H9 (cell line): ENCODE measurements around the gene EEF1AKMT3. TPM values are rescaled to one million over a fixed set of nuclear protein-coding genes. Genes with fewer than 3 reads are reported as not detected.

Experiments used
- DNase-seq: peaks from one replicate; pipeline ENCODE4 v3.0.0-alpha.2; 2017
- H2AFZ ChIP-seq: one replicate; pipeline ENCODE4 v1.6.1; 2013; ENCODE audit warnings: mild to moderate bottlenecking, low read length, control low read depth, moderate library complexity
- H2AK5ac ChIP-seq: 2 replicates; pipeline ENCODE4 v1.6.1; 2013; ENCODE audit warnings: low read length, control low read depth, mixed read lengths; ENCODE audit not compliant: insufficient read length
- H2BK120ac ChIP-seq: one replicate; pipeline ENCODE4 v1.6.1; 2013; ENCODE audit warnings: low read depth, mild to moderate bottlenecking, low read length, control low read depth, inconsistent platforms; ENCODE audit not compliant: poor library complexity, severe bottlenecking
- H2BK12ac ChIP-seq: 2 replicates; pipeline ENCODE4 v1.6.1; 2013; ENCODE audit warnings: low read length, control low read depth, mixed read lengths, low read depth; ENCODE audit not compliant: insufficient read length
- H2BK15ac ChIP-seq: 2 replicates; pipeline ENCODE4 v1.6.1; 2013; ENCODE audit warnings: low read depth, low read length, control low read depth
- H2BK20ac ChIP-seq: one replicate; pipeline ENCODE4 v1.6.1; 2013; ENCODE audit warnings: low read depth, mild to moderate bottlenecking, low read length, control low read depth, inconsistent platforms; ENCODE audit not compliant: poor library complexity, severe bottlenecking
- H2BK5ac ChIP-seq: 2 replicates; pipeline ENCODE4 v1.6.1; 2013; ENCODE audit warnings: low read length, control low read depth, mixed read lengths; ENCODE audit not compliant: insufficient read length
- H3K14ac ChIP-seq: 2 replicates; pipeline ENCODE4 v1.6.1; 2013; ENCODE audit warnings: low read length, control low read depth; ENCODE audit not compliant: insufficient read depth
- H3K18ac ChIP-seq: 2 replicates; pipeline ENCODE4 v1.6.1; 2013; ENCODE audit warnings: low read depth, mild to moderate bottlenecking, mixed read lengths, low read length, control low read depth; ENCODE audit not compliant: insufficient read length
- H3K23ac ChIP-seq: 2 replicates; pipeline ENCODE4 v1.6.1; 2013; ENCODE audit warnings: low read length, control low read depth, mixed read lengths, low read depth; ENCODE audit not compliant: insufficient read length
- H3K23me2 ChIP-seq: 2 replicates; pipeline ENCODE4 v1.6.1; 2013; ENCODE audit warnings: low read depth, mild to moderate bottlenecking, mixed read lengths, low read length, control low read depth; ENCODE audit not compliant: insufficient read length, poor library complexity, severe bottlenecking
- H3K27ac ChIP-seq: 2 replicates; pipeline ENCODE4 v1.5.1; 2013; ENCODE audit warnings: low read length, control low read depth, mixed read lengths, low read depth; ENCODE audit not compliant: insufficient read length
- H3K27me3 ChIP-seq: 2 replicates; pipeline ENCODE4 v1.6.1; 2013; ENCODE audit warnings: low read length, control low read depth, inconsistent platforms; ENCODE audit not compliant: insufficient read depth
- H3K4ac ChIP-seq: 2 replicates; pipeline ENCODE4 v1.6.1; 2013; ENCODE audit warnings: low read depth, mild to moderate bottlenecking, control low read depth, inconsistent platforms, low read length, moderate library complexity
- H3K4me1 ChIP-seq: 2 replicates; pipeline ENCODE4 v1.6.1; 2013; ENCODE audit warnings: low read length, control low read depth, inconsistent platforms; ENCODE audit not compliant: insufficient read depth
- H3K4me2 ChIP-seq: 2 replicates; pipeline ENCODE4 v1.6.1; 2013; ENCODE audit warnings: low read length, control low read depth, mixed read lengths; ENCODE audit not compliant: insufficient read length, insufficient read depth
- H3K56ac ChIP-seq: 2 replicates; pipeline ENCODE4 v1.6.1; 2013; ENCODE audit warnings: low read depth, mild to moderate bottlenecking, mixed read lengths, low read length, control low read depth; ENCODE audit not compliant: insufficient read length
- H3K79me1 ChIP-seq: 2 replicates; pipeline ENCODE4 v1.6.1; 2013; ENCODE audit warnings: low read depth, mild to moderate bottlenecking, moderate library complexity, low read length, control low read depth, inconsistent platforms; ENCODE audit not compliant: insufficient read depth, poor library complexity, severe bottlenecking
- H3K79me2 ChIP-seq: 2 replicates; pipeline ENCODE4 v1.6.1; 2013; ENCODE audit warnings: low read length, control low read depth, inconsistent platforms; ENCODE audit not compliant: insufficient read depth
- H3K9ac ChIP-seq: 2 replicates; pipeline ENCODE4 v1.6.1; 2013; ENCODE audit warnings: low read length, control low read depth, mixed read lengths; ENCODE audit not compliant: insufficient read length; ENCODE audit errors: extremely low read depth
- H3K9me3 ChIP-seq: one replicate; pipeline ENCODE4 v1.6.1; 2013; ENCODE audit warnings: low read depth, low read length, inconsistent platforms; ENCODE audit not compliant: control insufficient read depth
- H3T11ph ChIP-seq: one replicate; pipeline ENCODE4 v1.6.1; 2013; ENCODE audit warnings: mild to moderate bottlenecking, low read length, control low read depth, inconsistent platforms
- H4K20me1 ChIP-seq: one replicate; pipeline ENCODE4 v1.6.1; 2013; ENCODE audit not compliant: control insufficient read depth, insufficient read length, insufficient read depth
- H4K5ac ChIP-seq: 2 replicates; pipeline ENCODE4 v1.6.1; 2013; ENCODE audit warnings: low read depth, mild to moderate bottlenecking, mixed read lengths, low read length, control low read depth; ENCODE audit not compliant: insufficient read length
- H4K8ac ChIP-seq: replicated peaks from 2 replicates; pipeline ENCODE4 v1.6.1; 2013; ENCODE audit warnings: low read length, control low read depth, mixed read lengths, low read depth; ENCODE audit not compliant: insufficient read length
- H4K91ac ChIP-seq: 2 replicates; pipeline ENCODE4 v1.6.1; 2013; ENCODE audit warnings: low read depth, mild to moderate bottlenecking, moderate library complexity, mixed read lengths, low read length, control low read depth; ENCODE audit not compliant: insufficient read length
- H3K27ac Mint-ChIP-seq, 3 experiments: 2 replicates in 2 of 3; 3 replicates in 1 of 3; pipeline ENCODE4 v1.8.0; 2020 to 2021; ENCODE audit warnings: mixed read lengths in 3 of 3, mild to moderate bottlenecking in 1 of 3, moderate library complexity in 1 of 3
- H3K27me3 Mint-ChIP-seq: 2 replicates; pipeline ENCODE4 v1.8.0; 2021; ENCODE audit warnings: low read depth, mild to moderate bottlenecking, moderate library complexity, mixed read lengths
- H3K36me3 Mint-ChIP-seq, 3 experiments: 2 replicates in 2 of 3; 3 replicates in 1 of 3; pipeline ENCODE4 v1.8.0; 2020 to 2021; ENCODE audit warnings: low read depth in 3 of 3, mixed read lengths in 3 of 3; ENCODE audit not compliant: insufficient read depth in 1 of 3
- H3K4me1 Mint-ChIP-seq, 2 experiments: 2 replicates each; pipeline ENCODE4 v1.8.0; 2020; ENCODE audit warnings: mixed read lengths in 2 of 2
- H3K4me3 Mint-ChIP-seq, 2 experiments: 2 replicates in 1 of 2; 3 replicates in 1 of 2; pipeline ENCODE4 v1.8.0; 2020 to 2021; ENCODE audit warnings: mild to moderate bottlenecking in 2 of 2, mixed read lengths in 2 of 2, moderate library complexity in 1 of 2
- H3K9me3 Mint-ChIP-seq, 2 experiments: 2 replicates in 1 of 2; 3 replicates in 1 of 2; pipeline ENCODE4 v1.8.0; 2020; ENCODE audit warnings: mild to moderate bottlenecking in 2 of 2, mixed read lengths in 2 of 2, moderate library complexity in 1 of 2
- WGBS: extraction: QIAGEN DNeasy Blood & Tissue Kit; methylation state at CpG from one replicate; pipeline ENCODE4 v1.1.7; 2013; ENCODE audit warnings: missing lambda C conversion rate, low lambda C conversion rate, mixed read lengths; ENCODE audit not compliant: insufficient read length; ENCODE audit errors: extremely low coverage; 5-methylcytosine and 5-hydroxymethylcytosine counted together
- total RNA-seq: library from RNA; stranded (reverse); gene quantifications from 2 replicates; pipeline ENCODE4 v1.2.1, GENCODE V29; 2021
- TF ChIP-seq, protein P1 (sequence below): fragments of 200-600 bp; sonication (generic); conservative IDR thresholded peaks from 3 replicates; pipeline ENCODE4 v1.8.0; 2021; ENCODE audit warnings: antibody characterized with exemption, mild to moderate bottlenecking

Gene EEF1AKMT3
- total RNA-seq, 1 experiment from 2014 or later: 2.9 TPM

DNA sequence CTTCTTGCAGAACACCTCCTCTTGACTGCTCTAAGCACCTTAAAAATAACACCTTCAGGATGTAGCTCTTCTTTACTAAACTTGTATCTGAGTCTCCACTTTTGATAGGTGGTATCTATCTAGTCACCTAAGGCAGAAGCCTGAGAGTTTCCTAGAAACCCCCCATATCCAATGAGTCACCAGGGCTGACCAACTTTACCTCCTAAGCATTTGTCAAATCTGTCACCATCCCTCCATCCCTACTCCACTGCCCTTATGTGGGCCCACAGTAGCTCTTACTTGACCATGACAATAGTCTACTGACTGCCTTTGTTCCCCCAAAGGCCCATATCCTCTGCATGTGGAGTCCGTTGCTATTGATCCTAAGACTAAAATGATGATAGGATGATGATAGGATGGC, 30.2 kb downstream of the EEF1AKMT3 start:
- no peak overlapping the region for H2BK15ac ChIP-seq
- no peak overlapping the region for H2BK20ac ChIP-seq
- Mint-ChIP-seq H3K4me1 (peaks cover 2 to 3% of the 10 kb centered on the region in 2 experiments; a peak in 3 of 4 replicates), H3K36me3 (peaks cover 0 to 16% (median 0%) of the 10 kb centered on the region in 3 experiments; a peak in 3 of 7 replicates), H3K9me3 (no peaks in the 10 kb centered on the region), H3K4me3 (no peak overlapping the region), H3K27ac (no peak overlapping the region; a peak in 1 of 7 replicates), H3K27me3 (no peaks in the 10 kb centered on the region)
- H3K9me3 ChIP-seq: no peaks in the 10 kb centered on the region
- H2BK12ac ChIP-seq: no peak overlapping the region
- no peak overlapping the region for H2BK120ac ChIP-seq
- H3K9ac ChIP-seq: no peak overlapping the region
- no peak overlapping the region for H2AK5ac ChIP-seq
- no CpG with 5 or more reads among the region's 1 CpG for WGBS
- H3K79me2 ChIP-seq: no peaks in the 10 kb centered on the region
- no peak overlapping the region for H3K27ac ChIP-seq
- H3K23me2 ChIP-seq: no peaks in the 10 kb centered on the region
- H2BK5ac ChIP-seq: no peak overlapping the region
- H3K56ac ChIP-seq: no peak overlapping the region
- no peak overlapping the region for H4K5ac ChIP-seq
- H3K14ac ChIP-seq: no peak overlapping the region
- no peak overlapping the region for H3K4me2 ChIP-seq
- H4K20me1 ChIP-seq: no peaks in the 10 kb centered on the region
- H3K27me3 ChIP-seq: no peaks in the 10 kb centered on the region
- H3T11ph ChIP-seq: no peak overlapping the region
- H3K18ac ChIP-seq: no peak overlapping the region
- no peak overlapping the region for H2AFZ ChIP-seq
- TF ChIP-seq, protein P1, sequence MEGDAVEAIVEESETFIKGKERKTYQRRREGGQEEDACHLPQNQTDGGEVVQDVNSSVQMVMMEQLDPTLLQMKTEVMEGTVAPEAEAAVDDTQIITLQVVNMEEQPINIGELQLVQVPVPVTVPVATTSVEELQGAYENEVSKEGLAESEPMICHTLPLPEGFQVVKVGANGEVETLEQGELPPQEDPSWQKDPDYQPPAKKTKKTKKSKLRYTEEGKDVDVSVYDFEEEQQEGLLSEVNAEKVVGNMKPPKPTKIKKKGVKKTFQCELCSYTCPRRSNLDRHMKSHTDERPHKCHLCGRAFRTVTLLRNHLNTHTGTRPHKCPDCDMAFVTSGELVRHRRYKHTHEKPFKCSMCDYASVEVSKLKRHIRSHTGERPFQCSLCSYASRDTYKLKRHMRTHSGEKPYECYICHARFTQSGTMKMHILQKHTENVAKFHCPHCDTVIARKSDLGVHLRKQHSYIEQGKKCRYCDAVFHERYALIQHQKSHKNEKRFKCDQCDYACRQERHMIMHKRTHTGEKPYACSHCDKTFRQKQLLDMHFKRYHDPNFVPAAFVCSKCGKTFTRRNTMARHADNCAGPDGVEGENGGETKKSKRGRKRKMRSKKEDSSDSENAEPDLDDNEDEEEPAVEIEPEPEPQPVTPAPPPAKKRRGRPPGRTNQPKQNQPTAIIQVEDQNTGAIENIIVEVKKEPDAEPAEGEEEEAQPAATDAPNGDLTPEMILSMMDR: no peak
- H3K23ac ChIP-seq: no peak overlapping the region
- no peak overlapping the region for H3K4ac ChIP-seq
- no peaks in the 10 kb centered on the region for H3K79me1 ChIP-seq
- H3K4me1 ChIP-seq: no peaks in the 10 kb centered on the region; the same call in 1 of the 2 replicates
- H4K91ac ChIP-seq: no peak overlapping the region
- no peak overlapping the region for H4K8ac ChIP-seq
- no peak for DNase-seq
